ENCODE results near the gene LTBP3.

The LTBP3 gene

GRCh38 chr11:65505466-65506289 is 52.5 kb downstream of the LTBP3 start:
- DNase-seq, result no peak

- no peak for DNase-seq
Observed at GRCh38 chr11:65504674-65505465, 53.3 kb downstream of the LTBP3 start.

- DNase-seq, result no peak
Observed at GRCh38 chr11:65503949-65504673, 54.0 kb downstream of the LTBP3 start.

- DNase-seq, result no peak
Observed at GRCh38 chr11:65503368-65503948, 54.7 kb downstream of the LTBP3 start.

- DNase-seq, result no peak
Observed at GRCh38 chr11:65502555-65503367, 55.4 kb downstream of the LTBP3 start.

GRCh38 chr11:65502274-65502554 is 55.9 kb downstream of the LTBP3 start:
- DNase-seq, result no peak

- DNase-seq, result no peak
Observed at GRCh38 chr11:65501472-65502273, 56.5 kb downstream of the LTBP3 start.

GRCh38 chr11:65501186-65501471 is 57.0 kb downstream of the LTBP3 start:
- no peak for DNase-seq

- peak; percentile 43 for DNase-seq
Observed at GRCh38 chr11:65500387-65501185, 57.6 kb downstream of the LTBP3 start.

- DNase-seq, result no peak
Observed at GRCh38 chr11:65499713-65500386, 58.3 kb downstream of the LTBP3 start.

GRCh38 chr11:65498977-65499712 is 59.0 kb downstream of the LTBP3 start, which contains the start of gene MALAT1:
MALAT1 (plus strand) TSS chr11:65499045.
- DNase-seq, result peak; percentile 94

GRCh38 chr11:65498727-65498976 is 59.5 kb downstream of the LTBP3 start:
- DNase-seq, result no peak

- peak; percentile 68 for DNase-seq
Observed at GRCh38 chr11:65498042-65498726, 60.0 kb downstream of the LTBP3 start.

- DNase-seq, result peak; percentile 99
Observed at GRCh38 chr11:65497141-65498041, 60.8 kb downstream of the LTBP3 start.

GRCh38 chr11:65496304-65497140 is 61.6 kb downstream of the LTBP3 start:
- no peak for DNase-seq

GRCh38 chr11:65493367-65494176 is 64.6 kb downstream of the LTBP3 start:
- DNase-seq, result no peak

Data from CD4-positive, alpha-beta T cell treated with Interleukin-6 for 4 hours (primary cell).